Measurements from ENCODE around the gene EVC2. TPM values are rescaled to one million over a fixed set of nuclear protein-coding genes. Genes with fewer than 3 reads are reported as not detected.

EVC2 gene
- total and polyA plus RNA-seq, 2 of the 13 experiments (the other 11 are each of a cell fraction or from before 2014, with no cell fraction given) = not detected

GRCh38 chr4:5558502-5558901 lies 149.9 kb downstream of the EVC2 start:
- Histone ChIP-seq H3K4me2 (ENCODE audit: low read depth, low read length) (no peak overlapping the region), H3K27ac (ENCODE audit: extremely low read length, insufficient read depth, low read length) (no peak overlapping the region), H3K9me3 (ENCODE audit: low read length) (no peaks in the 10 kb centered on the region), H3K27me3 (ENCODE audit: control insufficient read depth in 1 of 2, insufficient read depth in 2 of 2, low read length in 2 of 2) (no peaks in the 10 kb centered on the region), H3K36me3 (replicated peaks in 1 of 2; ENCODE audit: control insufficient read depth in 1 of 2, insufficient read depth in 2 of 2, low read length in 2 of 2) (no peaks in the 10 kb centered on the region), H3K4me3 (replicated peaks in 1 of 3; ENCODE audit: insufficient read depth in 1 of 3, low read depth in 2 of 3, low read length in 3 of 3) (no peak overlapping the region), H3K9ac (ENCODE audit: insufficient read depth, low read depth, low read length) (no peak overlapping the region), H2AFZ (ENCODE audit: low read length) (no peak overlapping the region), H3K4me1 (ENCODE audit: insufficient read depth, low read length) (no peaks in the 10 kb centered on the region), H3K79me2 (ENCODE audit: insufficient read depth, low read length) (no peaks in the 10 kb centered on the region), H4K20me1 (ENCODE audit: insufficient read depth, low read length) (no peaks in the 10 kb centered on the region)
- POLR2A ChIA-PET = no interaction called here
- ATAC-seq (no peak), DNase-seq (ENCODE audit: low spot score) (no peak), FAIRE-seq (no peak)
- TF ChIP-seq MAFF (IDR thresholded peaks at IDR 0.05; ENCODE audit: low read depth, low read length) (peak; percentile 36; the same call in 1 of the 2 replicates), MAFK (conservative IDR thresholded peaks at IDR 0.05 in 1 of 2, IDR thresholded peaks at IDR 0.05 in 1 of 2; ENCODE audit: low read length in 2 of 2) (peak; percentile 34 to 70; a peak in 2 of 4 replicates), ZNF770 (CRISPR knock-in tag; IDR thresholded peaks at IDR 0.05) (no peak)
- CTCF ChIA-PET (ENCODE audit: low intra/inter-chr PET ratio, low total read pairs) = no interaction called here
- in situ Hi-C loops (cut with HindIII; ENCODE audit: extremely low pct_ligation_motif_present, low pct_unique_long_range_greater_than_20kb) (no loop called here), intact Hi-C loops (cut with micrococcal nuclease; ENCODE audit: unreplicated experiment) (no loop called here)
- no TSS peak for BruUV-seq (replicated peaks)
- 0% methylated on average over 1 of the region's 1 CpG for WGBS (ENCODE audit: low lambda C conversion rate)

GRCh38 chr4:5554376-5554775 lies 154.0 kb downstream of the EVC2 start:
- BruUV-seq (replicated peaks) = no TSS peak
- no peaks in the 10 kb centered on the region for H3K4me1 ChIP-seq (ENCODE audit: insufficient read depth, low read length)
- in situ Hi-C loops (cut with HindIII; ENCODE audit: extremely low pct_ligation_motif_present, low pct_unique_long_range_greater_than_20kb) = no loop called here
- no peak overlapping the region for H3K4me2 ChIP-seq (ENCODE audit: low read depth, low read length)
- DNase-seq (ENCODE audit: low spot score) (no peak), FAIRE-seq (no peak), ATAC-seq (peak; percentile 31; the same call in 1 of the 3 replicates)
- H3K27me3 ChIP-seq (ENCODE audit: control insufficient read depth in 1 of 2, insufficient read depth in 2 of 2, low read length in 2 of 2) = no peaks in the 10 kb centered on the region; a peak in 1 of 5 replicates
- no peak overlapping the region for H3K9ac ChIP-seq (ENCODE audit: insufficient read depth, low read depth, low read length)
- POLR2A ChIA-PET = no interaction called here
- TF ChIP-seq POLR2AphosphoS5 (IDR thresholded peaks at IDR 0.05; ENCODE audit: low read depth, low read length) (no peak), DR1 (CRISPR knock-in tag; IDR thresholded peaks at IDR 0.05) (no peak), ZFP36L2 (CRISPR knock-in tag; IDR thresholded peaks at IDR 0.05) (no peak), ZNF740 (CRISPR knock-in tag; IDR thresholded peaks at IDR 0.05) (no peak)
- H3K4me3 ChIP-seq (replicated peaks in 1 of 3; ENCODE audit: insufficient read depth in 1 of 3, low read depth in 2 of 3, low read length in 3 of 3) = no peak overlapping the region
- H3K9me3 ChIP-seq (ENCODE audit: low read length) = no peaks in the 10 kb centered on the region
- H2AFZ ChIP-seq (ENCODE audit: low read length) = no peak overlapping the region
- CTCF ChIA-PET (ENCODE audit: low intra/inter-chr PET ratio, low total read pairs) = no interaction called here
- H4K20me1 ChIP-seq (ENCODE audit: insufficient read depth, low read length) = no peaks in the 10 kb centered on the region
- no peaks in the 10 kb centered on the region for H3K36me3 ChIP-seq (replicated peaks in 1 of 2; ENCODE audit: control insufficient read depth in 1 of 2, insufficient read depth in 2 of 2, low read length in 2 of 2)
- intact Hi-C loops (cut with micrococcal nuclease; ENCODE audit: unreplicated experiment) = no loop called here
- H3K27ac ChIP-seq (ENCODE audit: extremely low read length, insufficient read depth, low read length) = no peak overlapping the region
- H3K79me2 ChIP-seq (ENCODE audit: insufficient read depth, low read length) = no peaks in the 10 kb centered on the region
